ENCODE results near the gene DSCAM. TPM values are rescaled to one million over a fixed set of nuclear protein-coding genes. Genes with fewer than 3 reads are reported as not detected.
"Not testable (repeated sequence)": the region's sequence is repeated elsewhere in the genome, so short reads cannot be mapped to it uniquely, and the experiment has no call there.

The DSCAM gene
- total RNA-seq, 1 donor from 2014 or later, result 0.21 TPM

DNA sequence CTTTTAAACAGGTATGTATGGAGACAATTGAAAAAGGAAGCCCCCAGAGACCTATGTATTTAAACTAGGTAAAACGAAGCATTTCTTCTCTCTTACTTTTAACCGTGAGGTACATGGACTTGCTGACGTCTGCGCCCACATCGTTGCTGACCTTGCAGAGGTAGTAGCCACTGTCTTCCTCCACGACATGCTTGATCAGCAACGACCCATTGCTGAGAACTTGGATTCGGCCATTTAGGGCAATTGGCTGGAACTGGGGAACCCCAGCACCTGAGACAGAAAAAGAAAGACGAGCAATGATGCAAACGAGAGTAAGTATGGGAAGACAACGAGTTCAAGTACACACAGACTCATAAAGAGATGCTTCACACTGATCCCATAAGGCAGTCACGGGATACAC lies 571.0 kb downstream of the DSCAM start:
- TF ChIP-seq, protein P1, sequence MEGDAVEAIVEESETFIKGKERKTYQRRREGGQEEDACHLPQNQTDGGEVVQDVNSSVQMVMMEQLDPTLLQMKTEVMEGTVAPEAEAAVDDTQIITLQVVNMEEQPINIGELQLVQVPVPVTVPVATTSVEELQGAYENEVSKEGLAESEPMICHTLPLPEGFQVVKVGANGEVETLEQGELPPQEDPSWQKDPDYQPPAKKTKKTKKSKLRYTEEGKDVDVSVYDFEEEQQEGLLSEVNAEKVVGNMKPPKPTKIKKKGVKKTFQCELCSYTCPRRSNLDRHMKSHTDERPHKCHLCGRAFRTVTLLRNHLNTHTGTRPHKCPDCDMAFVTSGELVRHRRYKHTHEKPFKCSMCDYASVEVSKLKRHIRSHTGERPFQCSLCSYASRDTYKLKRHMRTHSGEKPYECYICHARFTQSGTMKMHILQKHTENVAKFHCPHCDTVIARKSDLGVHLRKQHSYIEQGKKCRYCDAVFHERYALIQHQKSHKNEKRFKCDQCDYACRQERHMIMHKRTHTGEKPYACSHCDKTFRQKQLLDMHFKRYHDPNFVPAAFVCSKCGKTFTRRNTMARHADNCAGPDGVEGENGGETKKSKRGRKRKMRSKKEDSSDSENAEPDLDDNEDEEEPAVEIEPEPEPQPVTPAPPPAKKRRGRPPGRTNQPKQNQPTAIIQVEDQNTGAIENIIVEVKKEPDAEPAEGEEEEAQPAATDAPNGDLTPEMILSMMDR (IDR thresholded peaks at IDR 0.05; ENCODE audit: unreplicated experiment), result no peak
- Mint-ChIP-seq H3K27ac (ENCODE audit: unreplicated experiment) (no peak overlapping the region), H3K4me3 (ENCODE audit: unreplicated experiment) (no peak overlapping the region), H3K27me3 (ENCODE audit: unreplicated experiment) (peaks cover 2% of the 10 kb centered on the region), H3K36me3 (ENCODE audit: low read depth, unreplicated experiment) (peaks cover 8% of the 10 kb centered on the region), H3K9me3 (ENCODE audit: unreplicated experiment) (peaks cover 26% of the 10 kb centered on the region), H3K4me1 (ENCODE audit: unreplicated experiment) (no peaks in the 10 kb centered on the region)
- no peak for DNase-seq (ENCODE audit: low spot score)

DNA sequence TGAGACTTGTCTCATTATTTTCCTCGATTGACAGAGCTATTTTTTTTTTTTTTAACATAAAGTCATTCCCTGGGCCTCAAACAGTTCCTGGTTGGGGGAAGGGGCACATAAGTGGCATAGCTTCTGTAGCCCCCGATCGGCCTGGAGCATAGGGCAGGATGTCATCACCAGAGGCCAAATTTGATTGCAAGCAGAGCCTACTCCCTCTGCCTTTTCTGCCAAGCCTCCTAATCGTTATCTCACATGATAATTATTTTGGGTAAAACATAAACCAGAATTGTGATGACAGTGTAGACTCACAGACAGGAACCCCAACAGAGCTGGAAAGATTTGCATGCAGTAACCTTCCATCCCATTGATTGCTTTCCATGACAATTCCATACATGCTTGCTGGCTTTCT lies 574.9 kb downstream of the DSCAM start:
- no peak for DNase-seq (ENCODE audit: low spot score)
- Mint-ChIP-seq H3K27me3 (ENCODE audit: unreplicated experiment) (no peaks in the 10 kb centered on the region), H3K27ac (ENCODE audit: unreplicated experiment) (no peak overlapping the region), H3K9me3 (ENCODE audit: unreplicated experiment) (peaks cover 52% of the 10 kb centered on the region), H3K36me3 (ENCODE audit: low read depth, unreplicated experiment) (peaks cover 8% of the 10 kb centered on the region), H3K4me1 (ENCODE audit: unreplicated experiment) (no peaks in the 10 kb centered on the region), H3K4me3 (ENCODE audit: unreplicated experiment) (no peak overlapping the region)
- TF ChIP-seq, protein P1 (IDR thresholded peaks at IDR 0.05; ENCODE audit: unreplicated experiment), result no peak

DNA sequence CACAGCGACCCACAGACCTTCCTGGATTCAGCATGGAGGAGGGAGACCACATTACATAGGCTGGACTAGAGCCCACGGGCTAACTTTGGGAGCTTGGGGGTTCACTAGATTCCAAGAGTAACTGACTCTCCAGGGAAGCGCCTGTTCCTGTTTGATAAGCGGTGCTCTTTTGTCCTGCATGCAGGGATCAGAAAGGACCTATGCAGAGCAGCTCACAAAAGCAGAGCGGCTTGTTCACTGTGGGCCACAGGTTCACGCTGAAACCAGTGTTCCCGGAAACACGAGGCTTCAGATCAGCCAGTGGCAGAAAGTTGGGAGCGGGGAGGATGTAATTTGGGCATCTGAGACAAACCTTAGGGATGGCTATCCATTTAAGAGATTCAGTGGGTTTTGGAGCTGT lies 575.8 kb downstream of the DSCAM start:
- H3K4me3 Mint-ChIP-seq (ENCODE audit: unreplicated experiment), result no peak overlapping the region
- DNase-seq (ENCODE audit: low spot score), result no peak
- TF ChIP-seq, protein P1 (IDR thresholded peaks at IDR 0.05; ENCODE audit: unreplicated experiment), result no peak
- no peaks in the 10 kb centered on the region for H3K4me1 Mint-ChIP-seq (ENCODE audit: unreplicated experiment)
- H3K9me3 Mint-ChIP-seq (ENCODE audit: unreplicated experiment), result peaks cover 43% of the 10 kb centered on the region
- no peaks in the 10 kb centered on the region for H3K27me3 Mint-ChIP-seq (ENCODE audit: unreplicated experiment)
- no peak overlapping the region for H3K27ac Mint-ChIP-seq (ENCODE audit: unreplicated experiment)
- H3K36me3 Mint-ChIP-seq (ENCODE audit: low read depth, unreplicated experiment), result peaks cover 7% of the 10 kb centered on the region

DNA sequence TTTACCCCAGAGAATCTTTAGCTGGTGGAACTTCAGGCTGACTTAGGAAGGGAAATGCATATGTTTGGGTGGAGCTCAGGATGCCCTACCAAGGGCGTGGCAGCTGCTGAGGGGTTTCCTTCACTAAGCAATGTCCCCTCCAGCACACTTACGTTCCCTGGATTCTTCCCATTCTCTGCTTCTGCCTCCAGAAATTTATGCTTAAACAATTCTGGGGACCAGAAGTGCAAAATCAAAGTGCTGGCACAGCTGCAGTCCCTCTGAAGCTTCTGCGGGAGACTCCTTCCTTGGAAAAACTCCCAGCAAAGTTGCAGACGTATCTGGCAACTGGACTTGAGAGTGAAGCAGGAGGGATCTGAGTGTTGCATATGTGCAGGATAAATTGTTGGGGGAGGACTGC lies 576.9 kb downstream of the DSCAM start:
- Mint-ChIP-seq H3K4me1 (ENCODE audit: unreplicated experiment) (no peaks in the 10 kb centered on the region), H3K27ac (ENCODE audit: unreplicated experiment) (no peak overlapping the region), H3K9me3 (ENCODE audit: unreplicated experiment) (peaks cover 40% of the 10 kb centered on the region), H3K27me3 (ENCODE audit: unreplicated experiment) (no peaks in the 10 kb centered on the region), H3K4me3 (ENCODE audit: unreplicated experiment) (no peak overlapping the region), H3K36me3 (ENCODE audit: low read depth, unreplicated experiment) (peaks cover 7% of the 10 kb centered on the region)
- TF ChIP-seq, protein P1 (IDR thresholded peaks at IDR 0.05; ENCODE audit: unreplicated experiment), result no peak
- DNase-seq (ENCODE audit: low spot score), result no peak

DNA sequence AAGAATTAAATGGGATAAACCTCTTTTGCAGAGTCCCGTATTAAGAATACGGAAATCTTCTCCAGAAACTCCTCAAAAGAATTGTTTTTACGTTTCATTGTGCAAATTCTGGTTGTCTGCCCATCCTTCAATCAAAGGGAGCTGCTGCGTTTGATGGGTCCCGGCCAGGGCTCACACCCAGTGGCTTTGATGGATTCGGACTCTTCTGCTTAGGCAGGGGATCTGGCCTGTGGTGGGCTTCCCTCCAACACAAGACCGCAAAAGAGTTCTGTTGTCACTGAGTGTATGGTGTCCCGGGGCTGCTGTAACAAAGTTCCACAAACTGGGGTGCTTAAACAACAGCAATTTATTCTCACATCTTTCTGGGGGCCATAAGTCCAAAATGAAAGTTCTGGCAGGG lies 577.7 kb downstream of the DSCAM start:
- TF ChIP-seq, protein P1 (IDR thresholded peaks at IDR 0.05; ENCODE audit: unreplicated experiment), result no peak
- H3K36me3 Mint-ChIP-seq (ENCODE audit: low read depth, unreplicated experiment), result peaks cover 6% of the 10 kb centered on the region
- H3K4me1 Mint-ChIP-seq (ENCODE audit: unreplicated experiment), result no peaks in the 10 kb centered on the region
- no peak overlapping the region for H3K4me3 Mint-ChIP-seq (ENCODE audit: unreplicated experiment)
- no peak for DNase-seq (ENCODE audit: low spot score)
- no peak overlapping the region for H3K27ac Mint-ChIP-seq (ENCODE audit: unreplicated experiment)
- peaks cover 38% of the 10 kb centered on the region for H3K9me3 Mint-ChIP-seq (ENCODE audit: unreplicated experiment)
- H3K27me3 Mint-ChIP-seq (ENCODE audit: unreplicated experiment), result no peaks in the 10 kb centered on the region

DNA sequence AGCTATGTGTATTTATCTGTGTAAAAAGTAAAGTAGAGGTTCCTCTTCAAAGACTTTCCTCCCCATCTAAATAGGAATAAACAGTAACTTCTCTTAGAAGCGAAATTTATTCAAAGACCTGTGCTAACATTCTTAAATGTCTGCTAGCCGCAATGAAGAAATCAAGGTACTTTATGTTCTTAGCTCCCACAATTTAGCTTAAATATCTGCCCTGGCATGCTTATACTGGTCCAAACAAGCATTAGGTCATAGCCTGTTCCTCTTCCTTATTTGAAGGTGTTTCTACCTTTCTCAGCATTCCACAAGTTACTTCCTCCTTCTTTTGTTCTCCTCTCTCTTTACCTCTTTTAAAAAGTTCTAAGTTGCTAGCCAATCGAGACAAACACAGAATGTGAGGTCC lies 588.5 kb downstream of the DSCAM start:
- not testable (repeated sequence) for H3K36me3 Mint-ChIP-seq (ENCODE audit: low read depth, unreplicated experiment); H3K4me1 Mint-ChIP-seq (ENCODE audit: unreplicated experiment); H3K27me3 Mint-ChIP-seq (ENCODE audit: unreplicated experiment); H3K4me3 Mint-ChIP-seq (ENCODE audit: unreplicated experiment); DNase-seq (ENCODE audit: low spot score); H3K27ac Mint-ChIP-seq (ENCODE audit: unreplicated experiment)
- peaks cover 38% of the 10 kb centered on the region for H3K9me3 Mint-ChIP-seq (ENCODE audit: unreplicated experiment)

Data from endothelial cell (in vitro differentiated cells).